AG09309 (cell line): Measurements from ENCODE around the gene DSTYK.

ENCODE experiments used
- DNase-seq: peaks from one replicate; pipeline ENCODE4 v3.0.0-alpha.2; 2010; ENCODE audit warnings: low read depth
- H3K4me3 ChIP-seq: 2 replicates; pipeline ENCODE4 v1.5.1; 2011; ENCODE audit warnings: mild to moderate bottlenecking, low read depth, low read length, moderate library complexity; ENCODE audit not compliant: control insufficient read depth
- TF ChIP-seq, protein P1 (sequence below): IDR thresholded peaks from 2 replicates; pipeline ENCODE4 v1.5.1; 2011; ENCODE audit warnings: mild to moderate bottlenecking, low read depth, low read length, inconsistent platforms; ENCODE audit not compliant: insufficient read depth, control insufficient read depth; ENCODE audit errors: missing control alignments

The DSTYK gene

GRCh38 chr1:205246351-205247119 is 35.0 kb upstream of the DSTYK start:
- no peak overlapping the region for H3K4me3 ChIP-seq
- DNase-seq, result no peak
- TF ChIP-seq, protein P1, sequence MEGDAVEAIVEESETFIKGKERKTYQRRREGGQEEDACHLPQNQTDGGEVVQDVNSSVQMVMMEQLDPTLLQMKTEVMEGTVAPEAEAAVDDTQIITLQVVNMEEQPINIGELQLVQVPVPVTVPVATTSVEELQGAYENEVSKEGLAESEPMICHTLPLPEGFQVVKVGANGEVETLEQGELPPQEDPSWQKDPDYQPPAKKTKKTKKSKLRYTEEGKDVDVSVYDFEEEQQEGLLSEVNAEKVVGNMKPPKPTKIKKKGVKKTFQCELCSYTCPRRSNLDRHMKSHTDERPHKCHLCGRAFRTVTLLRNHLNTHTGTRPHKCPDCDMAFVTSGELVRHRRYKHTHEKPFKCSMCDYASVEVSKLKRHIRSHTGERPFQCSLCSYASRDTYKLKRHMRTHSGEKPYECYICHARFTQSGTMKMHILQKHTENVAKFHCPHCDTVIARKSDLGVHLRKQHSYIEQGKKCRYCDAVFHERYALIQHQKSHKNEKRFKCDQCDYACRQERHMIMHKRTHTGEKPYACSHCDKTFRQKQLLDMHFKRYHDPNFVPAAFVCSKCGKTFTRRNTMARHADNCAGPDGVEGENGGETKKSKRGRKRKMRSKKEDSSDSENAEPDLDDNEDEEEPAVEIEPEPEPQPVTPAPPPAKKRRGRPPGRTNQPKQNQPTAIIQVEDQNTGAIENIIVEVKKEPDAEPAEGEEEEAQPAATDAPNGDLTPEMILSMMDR, result no peak

DNA sequence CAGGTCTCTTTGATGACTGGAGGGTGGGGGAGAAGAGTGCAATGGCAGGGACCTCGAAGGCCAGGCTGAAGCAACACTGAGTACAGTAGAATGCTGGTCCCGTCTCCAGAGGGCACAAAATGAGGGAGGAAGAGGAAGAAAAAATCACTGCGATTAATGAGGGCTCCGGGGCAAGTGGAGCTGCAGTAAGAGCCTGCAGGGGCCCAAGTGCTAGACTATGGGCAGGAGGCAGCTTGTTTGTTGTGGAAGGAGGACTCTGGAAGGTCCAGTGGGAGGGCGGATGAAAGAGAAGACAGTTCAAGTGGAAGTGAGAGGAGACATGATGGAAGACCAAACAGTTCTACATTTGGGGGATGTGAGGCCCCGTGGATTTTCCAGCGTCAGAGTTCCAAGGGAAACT is 33.6 kb upstream of the DSTYK start:
- H3K4me3 ChIP-seq, result no peak overlapping the region
- no peak for DNase-seq
- TF ChIP-seq, protein P1, result no peak

GRCh38 chr1:205244384-205244783 is 32.9 kb upstream of the DSTYK start:
- no peak overlapping the region for H3K4me3 ChIP-seq
- no peak for DNase-seq
- TF ChIP-seq, protein P1, result no peak

DNA sequence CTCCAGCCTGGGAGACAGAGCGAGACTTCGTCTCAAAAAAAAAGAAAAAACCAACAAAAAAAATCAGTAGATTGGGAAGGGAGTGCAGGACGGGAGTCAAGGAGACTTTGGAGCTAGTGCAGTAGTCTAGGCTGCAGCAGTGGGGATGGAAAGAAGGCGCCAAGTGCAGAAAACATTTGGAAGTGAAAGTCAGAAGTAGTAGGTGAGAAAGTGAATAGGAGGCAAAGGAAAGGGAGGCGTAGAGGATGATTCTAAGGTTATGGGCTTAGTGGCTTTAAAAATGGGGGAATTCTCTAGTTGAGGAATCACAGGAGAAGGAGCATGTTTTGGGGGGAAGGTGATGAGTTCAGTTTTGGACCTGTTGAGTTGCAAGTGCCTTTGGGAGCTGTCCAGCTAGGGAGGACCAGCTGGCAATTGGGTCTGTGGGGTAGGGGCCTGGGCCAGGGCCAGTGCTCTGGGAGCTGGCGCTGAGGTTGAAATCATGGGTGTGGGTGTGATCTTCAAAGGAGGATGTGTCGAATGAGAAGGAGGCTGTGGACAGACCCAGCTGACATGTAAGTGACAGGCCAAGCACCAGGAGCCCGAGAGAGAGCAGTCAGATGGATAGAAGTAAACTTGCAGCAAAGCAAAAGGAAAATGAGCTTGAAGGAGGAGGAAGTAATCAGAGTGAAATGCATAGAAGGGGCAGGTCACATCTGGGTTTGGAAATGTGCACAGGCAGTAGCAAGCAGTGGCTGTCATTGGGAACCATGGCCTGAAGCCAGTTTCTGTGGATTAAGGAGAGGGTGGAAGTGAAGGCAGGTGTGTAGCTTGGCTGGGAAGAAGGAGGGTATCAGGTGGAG is 32.1 kb upstream of the DSTYK start:
- TF ChIP-seq, protein P1, result no peak
- DNase-seq, result no peak
- no peak overlapping the region for H3K4me3 ChIP-seq

DNA sequence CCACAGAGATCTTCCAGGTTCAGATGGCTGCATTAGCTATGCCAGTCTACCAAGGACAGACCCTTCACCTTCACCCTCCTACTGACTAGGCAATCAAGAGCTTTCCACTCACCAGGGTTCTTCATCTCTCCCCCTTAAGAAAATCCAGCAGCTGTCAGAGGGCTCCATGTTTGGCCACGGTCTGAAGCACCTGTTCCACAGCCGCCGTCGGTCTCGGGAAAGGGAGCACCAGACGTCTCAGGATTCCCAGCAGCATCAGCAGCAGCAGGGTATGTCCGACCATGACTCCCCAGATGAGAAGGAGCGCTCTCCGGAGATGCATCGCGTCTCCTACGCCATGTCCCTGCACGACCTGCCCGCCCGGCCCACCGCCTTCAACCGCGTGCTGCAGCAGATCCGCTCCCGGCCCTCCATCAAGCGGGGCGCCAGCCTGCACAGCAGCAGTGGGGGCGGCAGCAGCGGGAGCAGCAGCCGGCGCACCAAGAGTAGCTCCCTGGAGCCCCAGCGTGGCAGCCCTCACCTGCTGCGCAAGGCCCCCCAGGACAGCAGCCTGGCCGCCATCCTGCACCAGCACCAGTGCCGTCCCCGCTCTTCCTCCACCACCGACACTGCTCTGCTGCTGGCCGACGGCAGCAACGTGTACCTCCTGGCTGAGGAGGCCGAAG is 30.0 kb upstream of the DSTYK start:
- TF ChIP-seq, protein P1, result no peak
- no peak for DNase-seq
- H3K4me3 ChIP-seq, result no peak overlapping the region

DNA sequence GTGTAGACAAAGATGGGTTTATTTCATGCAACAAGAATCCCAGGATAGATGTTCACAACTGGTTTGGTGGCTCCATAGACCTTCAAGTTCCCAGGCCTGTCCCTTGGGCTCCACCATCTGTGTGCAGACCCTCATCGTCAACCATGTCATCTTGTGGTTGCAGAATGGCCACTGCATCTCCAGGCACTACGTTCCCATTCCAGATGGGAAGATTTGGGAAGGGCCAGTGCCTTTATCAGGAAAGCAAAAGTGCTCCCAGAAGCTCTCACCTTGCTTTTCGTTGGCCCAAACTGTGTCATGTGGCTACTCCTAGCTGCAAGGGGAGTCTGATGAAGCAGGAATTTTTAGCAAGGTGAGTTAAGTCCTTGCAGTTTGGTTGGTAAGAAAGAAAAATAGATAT is 29.1 kb upstream of the DSTYK start:
- TF ChIP-seq, protein P1, result no peak
- no peak for DNase-seq
- no peak overlapping the region for H3K4me3 ChIP-seq
